DMS114 treated with DMSO at 0.1 percent for 48 hours (cell line): ENCODE results near the gene MRPL19.
"Not testable (repeated sequence)": the region's sequence is repeated elsewhere in the genome, so short reads cannot be mapped to it uniquely, and the experiment has no call there.

Experiments used
- DNase-seq: peaks from one replicate; lab custom pipeline; 2025; ENCODE audit not compliant: unreplicated experiment; lab: John Stamatoyannopoulos, UW

MRPL19 gene

DNA sequence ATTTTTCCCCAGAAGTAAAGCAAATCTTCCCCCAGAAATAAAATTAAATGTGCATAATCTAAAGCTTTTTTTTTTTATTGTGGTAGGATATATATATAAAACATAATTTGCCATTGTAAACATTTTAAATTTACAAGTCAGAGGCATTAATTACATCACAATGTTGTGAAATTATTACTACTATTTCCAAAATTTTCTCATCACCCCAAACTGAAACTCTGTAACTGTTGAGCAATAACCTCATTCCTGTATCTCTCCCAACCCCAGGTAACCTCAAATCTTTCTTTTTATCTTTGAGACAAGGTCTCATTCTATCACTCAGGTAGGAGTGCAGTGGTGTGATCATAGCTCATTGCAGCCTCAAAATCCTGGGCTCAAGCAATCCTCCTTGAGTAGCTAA, 11.2 kb downstream of the MRPL19 start:
- no peak for DNase-seq

- DNase-seq, result no peak
These were observed 20.3 kb downstream of the MRPL19 start for GRCh38 chr2:75666911-75667310.

- DNase-seq, result peak; percentile 37
These were observed 21.3 kb downstream of the MRPL19 start for GRCh38 chr2:75667884-75668283.

- DNase-seq, result not testable (repeated sequence)
These were observed 28.8 kb downstream of the MRPL19 start for GRCh38 chr2:75675423-75675822.

DNA sequence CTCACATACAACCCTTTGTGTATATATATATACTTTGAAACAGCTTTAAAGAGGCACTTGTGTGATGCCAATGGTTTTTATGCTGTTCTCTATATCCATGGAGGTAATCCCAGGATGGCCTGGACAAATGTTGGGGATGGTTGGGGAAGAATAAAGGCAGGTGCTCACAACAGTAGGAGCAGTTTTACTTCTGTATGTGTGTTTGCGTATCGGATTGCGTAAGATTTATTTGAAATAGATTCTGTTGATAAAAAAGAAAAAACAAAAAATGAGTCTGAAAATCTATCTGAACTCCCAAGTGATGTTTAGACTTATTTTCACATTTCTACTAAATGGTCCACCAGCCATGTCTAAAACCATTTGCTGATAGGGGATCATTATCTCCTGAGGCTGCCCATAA, 29.3 kb downstream of the MRPL19 start:
- no peak for DNase-seq

- no peak for DNase-seq
These were observed 29.9 kb downstream of the MRPL19 start for GRCh38 chr2:75676464-75676863.

GRCh38 chr2:75679556-75679955, 33.0 kb downstream of the MRPL19 start:
- DNase-seq, result no peak

DNA sequence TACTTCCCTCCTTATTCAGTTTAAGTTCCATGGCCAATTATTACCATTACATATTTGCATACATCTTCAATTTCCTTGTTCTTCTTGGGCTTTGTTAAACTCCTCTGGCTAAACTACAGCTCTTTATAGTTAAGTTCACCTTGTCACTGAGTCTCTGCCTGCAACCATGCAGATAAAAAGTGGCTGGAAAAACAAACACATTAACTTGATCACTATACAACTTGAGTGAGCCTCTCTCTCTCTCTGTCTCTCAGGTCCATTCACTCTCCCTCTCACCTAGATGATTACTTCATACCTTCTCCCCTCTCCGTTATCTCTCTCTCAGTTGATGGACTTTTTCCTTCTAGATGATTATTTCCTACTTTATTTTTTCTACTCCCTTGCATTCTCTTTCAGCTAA, 33.8 kb downstream of the MRPL19 start:
- DNase-seq, result no peak

DNA sequence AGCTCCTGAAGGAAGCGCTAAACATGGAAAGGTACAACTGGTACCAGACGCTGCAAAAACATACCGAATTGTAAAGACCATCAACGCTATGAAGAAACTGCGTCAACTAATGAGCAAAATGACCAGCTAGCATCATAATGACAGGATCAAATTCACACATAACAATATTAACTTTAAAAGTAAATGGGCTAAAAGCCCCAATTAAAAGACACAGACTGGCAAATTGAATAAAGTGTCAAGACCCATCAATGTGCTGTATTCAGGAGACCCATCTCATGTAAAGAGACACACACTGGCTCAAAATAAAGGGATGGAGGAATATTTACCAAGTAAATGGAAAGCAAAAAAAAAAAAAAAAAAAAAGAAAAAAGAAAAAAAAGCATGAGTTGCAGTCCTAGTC, 36.8 kb downstream of the MRPL19 start:
- not testable (repeated sequence) for DNase-seq

DNA sequence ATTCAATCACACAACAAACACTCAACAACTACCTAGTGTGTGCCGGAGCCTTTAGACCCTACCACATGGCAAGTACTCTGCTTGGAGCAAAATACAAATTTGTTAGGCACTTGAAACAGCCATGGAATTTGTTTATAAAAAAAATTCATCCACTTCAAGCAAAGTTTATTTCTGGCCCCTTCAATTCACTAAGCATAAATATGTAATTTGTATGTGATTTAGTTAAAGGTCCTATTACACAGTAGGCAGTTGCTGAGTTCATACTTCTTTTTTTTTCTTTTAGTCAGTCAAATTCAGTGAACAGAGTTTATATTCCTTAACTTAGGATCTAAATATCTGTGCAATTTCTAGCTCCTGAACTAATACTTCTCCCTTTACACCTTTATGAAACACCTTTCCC, 41.6 kb downstream of the MRPL19 start:
- no peak for DNase-seq

DNA sequence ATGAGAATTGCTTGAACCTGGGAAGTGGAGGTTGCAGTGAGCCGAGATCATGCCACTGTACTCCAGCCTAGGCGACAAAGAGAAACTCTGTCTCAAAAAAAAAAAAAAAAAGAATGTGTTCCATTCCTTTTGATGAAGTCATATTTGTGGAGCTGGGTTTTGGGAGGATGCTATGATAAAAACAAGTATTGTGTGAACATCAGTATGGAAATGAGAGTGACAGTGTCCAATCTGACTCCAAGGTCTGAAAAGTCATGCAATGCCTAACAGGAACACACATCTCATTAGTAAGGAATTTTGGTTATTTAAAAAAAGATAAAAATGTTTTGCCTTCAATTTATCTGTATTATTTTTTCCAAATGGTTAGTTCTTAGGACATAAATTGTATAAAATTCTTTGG, 52.3 kb downstream of the MRPL19 start:
- no peak for DNase-seq

- no peak for DNase-seq
These were observed 56.0 kb downstream of the MRPL19 start for GRCh38 chr2:75702593-75702992.

DNA sequence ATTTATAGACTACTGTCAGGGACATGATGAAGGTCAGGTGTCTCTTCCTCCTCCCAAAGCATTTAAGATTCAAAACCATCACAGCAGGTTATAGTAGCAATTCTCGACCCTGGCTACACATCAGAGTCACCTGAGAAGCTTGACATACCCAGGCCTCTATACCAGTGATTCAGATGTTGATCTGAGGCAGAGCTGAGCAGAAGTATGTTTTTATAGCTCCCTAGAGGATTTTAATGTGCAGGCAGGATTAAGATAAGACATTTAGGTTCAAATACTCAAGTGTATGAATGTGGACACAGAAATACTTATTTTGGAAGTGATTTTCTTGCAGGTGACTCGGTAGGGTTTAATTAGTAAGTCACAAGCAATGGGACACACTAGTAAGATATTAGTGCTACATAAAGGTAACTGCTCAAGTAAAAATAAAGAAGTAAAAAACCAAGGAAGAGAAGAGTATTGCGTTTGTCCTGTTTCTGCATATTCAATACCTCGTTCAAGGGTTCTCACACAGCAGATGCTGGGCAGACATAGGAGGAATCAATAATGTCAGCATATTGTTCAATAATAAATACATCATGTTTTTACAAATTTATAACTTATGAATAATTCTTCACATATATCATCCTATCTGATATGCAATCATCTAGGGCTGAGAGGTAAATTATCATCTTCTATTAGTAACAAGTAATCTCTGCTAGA, 57.2 kb downstream of the MRPL19 start:
- no peak for DNase-seq

DNA sequence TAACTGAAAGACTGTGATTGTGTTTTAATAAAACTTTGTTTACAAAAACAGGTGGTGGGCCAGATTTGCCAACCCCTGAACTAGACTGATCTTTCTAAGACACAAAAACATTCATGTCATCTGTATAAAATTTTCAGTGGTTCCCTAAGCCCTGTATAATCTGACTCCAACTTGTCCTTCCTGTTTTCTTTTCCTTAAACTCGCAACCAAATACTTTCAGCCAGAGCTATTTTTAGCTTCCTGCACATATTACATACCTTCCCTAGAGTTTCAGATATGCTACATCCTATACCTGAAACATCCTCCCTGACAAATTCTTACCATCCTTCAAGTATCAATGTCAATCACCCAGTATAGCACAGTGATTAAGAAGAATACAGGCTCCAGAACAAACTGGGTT, 59.3 kb downstream of the MRPL19 start:
- DNase-seq, result no peak

GRCh38 chr2:75707901-75708300, 61.3 kb downstream of the MRPL19 start:
- DNase-seq, result no peak

DNA sequence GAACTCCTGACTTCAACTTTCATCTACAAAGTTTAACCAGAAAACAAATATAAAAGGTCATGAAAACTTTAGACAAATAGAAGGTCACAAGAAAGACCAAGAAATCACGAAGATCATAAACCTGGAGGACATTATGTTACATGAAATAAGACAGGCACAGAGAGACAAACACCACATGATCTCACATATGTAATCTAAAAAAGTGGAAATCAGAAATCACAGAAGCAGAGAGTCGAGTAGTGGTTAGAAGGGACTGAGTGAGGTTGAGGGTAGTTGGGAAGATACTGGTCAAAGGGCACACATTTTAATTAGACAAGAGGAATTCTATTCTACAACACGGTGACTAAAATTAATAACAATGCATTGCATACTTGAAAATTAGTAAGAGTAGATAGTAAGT, 62.7 kb downstream of the MRPL19 start:
- DNase-seq, result no peak

DNA sequence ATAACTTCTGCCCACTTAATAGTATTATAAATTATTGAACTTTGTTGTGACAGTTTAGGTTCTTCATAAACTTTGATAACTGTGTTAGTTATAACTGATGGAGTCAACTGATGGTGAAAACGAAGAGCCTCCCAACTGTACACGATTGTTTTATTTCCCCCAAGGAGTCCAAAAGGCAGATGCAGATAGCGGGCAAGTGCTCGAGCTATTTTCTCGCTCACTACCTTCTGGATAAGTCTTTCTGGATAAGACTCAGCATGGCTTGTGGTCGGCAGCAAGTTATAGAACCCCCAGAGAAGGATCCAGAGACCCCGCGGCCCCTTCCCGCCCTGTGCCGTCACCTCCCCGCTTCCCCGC, 63.6 kb downstream of the MRPL19 start:
- DNase-seq, result no peak

- DNase-seq, result peak; percentile 84
These were observed 64.1 kb downstream of the MRPL19 start, which contains the start of gene GCFC2 for GRCh38 chr2:75710577-75711253. Gene GCFC2 (minus strand): TSS chr2:75710915. CDS start chr2:75710855, 60 bp downstream.

DNA sequence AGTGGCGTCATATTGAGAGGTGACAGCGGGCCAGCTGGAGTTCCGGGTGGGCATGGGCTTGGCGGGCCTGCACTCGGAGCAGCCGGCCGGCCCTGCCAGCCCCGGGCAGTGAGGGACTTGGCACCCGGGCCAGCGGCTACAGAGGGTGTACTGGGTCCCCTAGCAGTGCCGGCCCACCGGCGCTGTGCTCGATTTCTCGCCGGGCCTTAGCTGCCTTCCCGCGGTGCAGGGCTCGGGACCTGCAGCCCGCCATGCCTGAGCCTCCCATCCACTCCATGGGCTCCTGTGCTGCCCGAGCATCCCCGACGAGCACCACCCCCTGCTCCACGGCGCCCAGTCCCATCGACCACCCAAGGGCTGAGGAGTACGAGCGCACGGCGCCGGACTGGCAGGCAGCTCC, 65.0 kb downstream of the MRPL19 start:
- not testable (repeated sequence) for DNase-seq

DNA sequence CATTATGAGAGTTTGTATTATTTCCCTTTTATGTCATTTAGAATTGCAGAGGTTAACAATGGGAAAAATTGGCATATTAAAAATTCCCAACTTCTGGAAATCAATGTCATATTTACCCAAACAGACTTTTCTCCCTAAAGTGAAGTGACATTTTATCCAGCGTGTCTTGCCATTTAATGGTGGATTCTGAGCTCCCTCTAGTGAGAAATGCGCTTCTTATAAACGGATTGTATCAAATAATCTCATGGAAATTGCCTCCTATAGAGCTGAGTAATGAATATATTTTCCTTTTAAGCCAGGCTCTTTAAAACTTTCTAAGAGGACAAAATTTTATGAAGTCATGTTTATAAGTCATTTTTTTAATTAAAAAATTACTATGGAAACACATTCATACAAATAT, 69.8 kb downstream of the MRPL19 start:
- peak; percentile 14 for DNase-seq

GRCh38 chr2:75719616-75720015, 73.0 kb downstream of the MRPL19 start:
- DNase-seq, result no peak

- no peak for DNase-seq
These were observed 73.9 kb downstream of the MRPL19 start for GRCh38 chr2:75720525-75720924.

GRCh38 chr2:75722687-75723086, 76.1 kb downstream of the MRPL19 start:
- no peak for DNase-seq
